ENCODE data around the gene ATXN7L3.

The ATXN7L3 gene

DNA sequence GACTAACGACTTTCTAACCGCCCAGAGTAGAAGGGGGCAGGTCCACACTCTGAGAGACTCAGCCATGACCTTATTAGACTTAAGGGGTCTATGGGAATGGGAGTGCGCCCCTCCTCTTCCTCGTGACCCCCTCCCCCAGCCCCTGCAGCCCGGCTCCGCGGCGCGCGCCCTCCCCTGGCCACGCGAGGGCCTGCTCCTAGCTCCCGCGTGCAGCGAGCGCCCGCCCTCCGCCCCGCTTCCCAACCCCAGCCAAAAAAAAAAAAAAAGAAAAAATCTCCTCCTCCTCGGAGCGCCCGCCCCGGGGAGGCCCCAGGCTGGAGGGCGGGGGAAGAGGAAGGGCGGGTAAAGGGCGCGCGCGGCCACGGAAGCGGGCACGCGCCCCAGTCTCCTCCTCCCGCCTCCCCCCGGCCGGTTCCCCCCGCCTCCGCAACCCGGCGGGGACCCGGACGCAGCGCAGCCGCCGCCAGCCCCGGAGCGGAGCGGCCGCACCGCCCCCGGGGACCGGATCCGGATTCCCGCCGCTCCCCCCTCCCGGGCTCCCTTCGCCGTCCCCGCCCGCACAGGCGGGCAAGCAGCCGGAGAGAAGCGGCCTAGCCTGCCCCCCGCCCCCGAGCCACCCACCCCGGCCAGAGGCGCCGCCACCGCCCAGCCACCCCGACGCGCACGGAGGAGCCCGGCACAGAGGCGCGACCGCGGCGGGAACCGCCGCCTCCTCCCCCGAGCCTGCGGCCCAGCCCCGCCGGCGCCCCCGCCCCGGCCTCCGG, 18.8 kb upstream of the ATXN7L3 start:
- peak; percentile 71 to 85 for DNase-seq (ENCODE audit: low read depth in 1 of 2, low spot score in 1 of 2)

DNA sequence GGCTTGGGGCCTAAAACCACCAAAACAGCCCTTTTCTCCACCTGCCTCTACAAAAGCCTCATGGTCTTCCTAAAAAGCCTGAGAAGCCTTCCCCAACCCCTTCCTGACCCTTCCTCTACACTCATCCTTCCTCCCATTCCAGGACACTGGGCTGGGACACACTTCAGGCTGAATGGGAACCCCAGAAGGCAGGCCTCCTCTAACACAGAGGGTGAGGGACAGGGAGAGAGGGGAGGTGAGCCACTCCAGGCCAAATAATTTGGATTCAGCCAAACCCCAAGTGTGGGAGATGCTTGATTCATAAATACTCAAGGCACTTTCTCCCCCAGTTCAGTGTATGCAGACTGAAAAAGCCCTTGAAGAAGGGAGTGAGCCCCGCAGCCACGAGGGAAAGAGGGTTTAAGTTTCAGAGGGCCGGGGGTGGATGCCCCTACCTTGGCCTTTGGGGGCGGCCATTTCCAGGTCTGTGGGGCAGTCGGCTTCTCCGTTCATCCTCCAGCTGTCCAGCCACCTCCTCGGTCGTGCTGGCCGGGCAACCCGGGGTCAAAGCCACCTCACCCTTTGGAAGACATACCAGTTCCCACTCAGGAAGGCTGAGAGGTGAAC, 18.2 kb upstream of the ATXN7L3 start:
- DNase-seq (ENCODE audit: low read depth in 1 of 2, low spot score in 1 of 2), result no peak

DNA sequence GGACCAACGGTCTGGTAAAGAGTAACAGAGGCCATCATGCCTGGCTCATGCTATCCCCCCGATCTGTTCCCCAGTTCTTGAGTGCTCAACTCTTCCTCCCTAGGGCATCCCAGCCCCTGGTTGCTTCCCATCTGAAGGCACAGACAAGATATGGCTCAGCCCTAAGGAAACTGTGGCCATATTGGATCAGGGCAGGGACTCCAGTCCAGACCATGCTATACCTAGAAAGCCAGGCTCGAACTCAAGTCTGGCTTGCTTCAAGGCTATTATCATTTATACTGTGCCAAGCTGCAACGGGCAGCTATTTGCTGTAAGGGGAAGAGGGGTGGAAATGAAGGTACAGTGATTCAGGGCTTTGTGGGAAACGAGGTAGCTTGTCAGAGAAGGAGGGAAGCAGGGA, 17.0 kb upstream of the ATXN7L3 start:
- no peak for DNase-seq (ENCODE audit: low read depth in 1 of 2, low spot score in 1 of 2)

DNA sequence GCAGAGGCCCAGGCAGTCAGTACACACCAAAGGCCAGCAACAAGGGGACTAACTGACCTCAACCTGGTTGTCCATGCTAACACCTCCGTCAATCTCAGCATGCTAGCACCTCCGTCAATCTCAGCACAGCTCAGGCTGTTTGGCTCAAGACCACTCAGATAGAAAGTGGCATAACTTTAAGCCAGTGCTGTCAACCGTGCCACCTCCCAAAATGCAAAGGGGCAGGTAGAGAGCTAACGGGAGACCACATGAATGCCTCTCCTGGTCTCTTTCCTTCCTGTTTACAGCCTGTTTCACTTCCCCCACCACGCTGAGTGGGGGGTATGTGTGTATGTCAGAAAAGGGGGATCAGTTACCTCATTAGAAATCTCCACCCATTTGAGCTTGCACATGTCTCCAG, 16.5 kb upstream of the ATXN7L3 start:
- no peak for DNase-seq (ENCODE audit: low read depth in 1 of 2, low spot score in 1 of 2)

DNA sequence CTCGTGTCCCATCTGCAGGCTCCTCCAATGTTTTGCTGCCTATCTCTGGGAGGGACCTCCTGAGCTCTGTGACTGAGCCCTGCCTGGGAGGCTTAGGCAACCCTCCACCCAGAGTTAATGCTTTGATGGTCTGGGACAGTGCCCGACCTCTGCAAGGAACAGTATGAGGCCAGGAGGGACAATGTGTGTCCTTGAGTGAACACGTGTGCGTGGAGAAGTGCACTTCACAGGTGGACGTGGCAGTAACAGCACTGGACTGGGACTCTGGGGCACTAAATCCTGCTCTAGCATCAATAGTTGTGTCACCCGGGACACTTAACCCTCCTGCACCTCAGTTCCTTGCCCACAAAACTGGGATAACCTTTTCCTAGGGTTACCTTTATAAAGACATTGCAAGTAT, 15.2 kb upstream of the ATXN7L3 start:
- no peak for DNase-seq (ENCODE audit: low read depth in 1 of 2, low spot score in 1 of 2)

DNA sequence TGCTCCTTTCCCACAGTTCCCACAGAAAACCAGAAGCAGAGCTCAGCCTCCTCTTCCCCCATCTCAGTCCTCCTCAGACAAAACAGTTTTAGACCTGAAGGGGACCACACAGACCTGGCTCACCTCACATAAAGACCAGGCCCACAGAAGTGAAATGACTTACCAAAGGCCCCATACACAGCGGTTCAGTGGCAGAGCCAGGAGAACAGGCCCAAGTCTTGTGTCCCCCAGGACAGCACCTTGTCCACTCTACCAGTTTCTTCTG, 14.5 kb upstream of the ATXN7L3 start:
- no peak for DNase-seq (ENCODE audit: low read depth in 1 of 2, low spot score in 1 of 2)

DNA sequence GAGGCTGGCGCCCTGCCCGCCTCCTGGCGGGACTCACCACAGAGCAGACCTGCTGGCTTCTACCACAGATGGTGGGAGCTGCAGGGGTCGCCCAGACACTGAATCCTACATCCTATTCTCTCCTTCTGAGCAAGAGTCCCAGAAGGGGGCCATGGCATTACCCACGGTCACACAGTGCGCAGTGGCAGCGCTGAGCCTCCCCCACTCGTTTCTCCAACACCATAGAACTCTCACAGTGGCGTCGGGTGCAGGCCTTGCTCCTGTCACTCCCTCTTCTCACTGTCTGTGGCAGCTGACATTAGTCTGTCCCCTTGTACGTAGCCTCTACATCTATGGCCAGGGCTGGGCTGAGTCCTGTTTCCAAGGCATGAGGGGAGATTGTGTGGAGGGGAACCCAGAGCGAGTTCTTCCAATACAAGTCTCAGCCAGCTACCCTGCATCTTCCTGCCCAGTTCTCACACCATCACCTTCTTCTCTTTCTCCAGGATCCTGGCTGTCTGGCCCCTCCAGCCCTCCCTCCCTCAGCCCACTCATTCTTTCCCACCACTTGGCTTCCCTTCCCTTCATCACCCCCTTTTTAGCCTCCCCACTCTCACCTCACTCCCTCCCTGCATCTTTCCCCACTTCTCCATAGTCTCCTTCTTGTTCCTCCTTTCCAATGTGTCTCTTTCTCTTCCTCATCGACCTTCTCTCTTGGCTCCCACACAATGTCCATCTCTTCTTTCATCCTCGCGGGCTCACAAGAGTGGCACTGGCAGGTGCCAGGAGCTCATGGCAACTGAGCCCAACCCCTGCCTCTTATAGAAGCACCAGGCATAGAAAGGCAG, 13.9 kb upstream of the ATXN7L3 start:
- DNase-seq (ENCODE audit: low read depth in 1 of 2, low spot score in 1 of 2), result no peak

DNA sequence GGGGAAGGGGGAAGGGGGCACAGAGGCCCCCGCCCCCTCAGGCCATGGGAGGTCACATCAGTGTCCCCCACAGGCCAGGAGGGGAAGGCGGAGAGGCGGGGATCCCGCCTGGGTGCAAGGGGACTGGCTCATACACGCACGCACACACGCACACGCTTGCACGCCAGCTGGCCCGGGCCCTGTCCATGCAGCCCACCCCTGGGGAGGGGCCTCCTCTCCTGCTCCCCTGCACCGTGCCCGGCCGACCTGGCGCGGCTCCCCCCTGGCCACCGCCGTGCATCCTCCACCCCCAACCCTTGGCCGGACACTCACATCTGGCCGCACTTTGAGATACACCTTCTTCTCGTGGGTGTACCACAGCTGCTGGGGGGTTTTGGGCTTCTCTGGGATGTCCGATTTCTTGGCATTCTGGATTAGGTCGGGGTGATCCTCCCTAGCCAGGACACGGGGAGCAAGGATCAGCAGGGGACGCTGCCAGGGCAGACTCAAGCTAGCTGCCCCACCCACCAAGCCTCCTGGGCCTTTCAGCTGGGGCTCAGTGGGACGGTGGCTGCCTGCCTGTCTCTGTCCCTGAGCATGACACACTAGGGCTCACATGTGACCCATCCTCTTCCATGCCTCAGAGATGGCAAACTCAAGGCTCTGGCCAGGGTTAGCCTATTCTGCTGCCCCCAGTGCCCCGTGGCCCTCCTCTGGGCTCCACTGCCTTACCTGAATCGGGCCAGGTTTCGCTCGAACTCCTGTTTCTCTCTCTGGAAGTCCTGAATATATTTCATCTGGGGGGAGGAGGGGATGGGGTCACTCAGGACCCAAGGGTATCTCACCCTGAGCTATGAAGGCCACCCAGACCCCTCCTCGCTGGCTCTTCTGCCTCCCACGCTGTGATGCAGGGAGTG, 13.1 kb upstream of the ATXN7L3 start:
- no peak for DNase-seq (ENCODE audit: low read depth in 1 of 2, low spot score in 1 of 2)

DNA sequence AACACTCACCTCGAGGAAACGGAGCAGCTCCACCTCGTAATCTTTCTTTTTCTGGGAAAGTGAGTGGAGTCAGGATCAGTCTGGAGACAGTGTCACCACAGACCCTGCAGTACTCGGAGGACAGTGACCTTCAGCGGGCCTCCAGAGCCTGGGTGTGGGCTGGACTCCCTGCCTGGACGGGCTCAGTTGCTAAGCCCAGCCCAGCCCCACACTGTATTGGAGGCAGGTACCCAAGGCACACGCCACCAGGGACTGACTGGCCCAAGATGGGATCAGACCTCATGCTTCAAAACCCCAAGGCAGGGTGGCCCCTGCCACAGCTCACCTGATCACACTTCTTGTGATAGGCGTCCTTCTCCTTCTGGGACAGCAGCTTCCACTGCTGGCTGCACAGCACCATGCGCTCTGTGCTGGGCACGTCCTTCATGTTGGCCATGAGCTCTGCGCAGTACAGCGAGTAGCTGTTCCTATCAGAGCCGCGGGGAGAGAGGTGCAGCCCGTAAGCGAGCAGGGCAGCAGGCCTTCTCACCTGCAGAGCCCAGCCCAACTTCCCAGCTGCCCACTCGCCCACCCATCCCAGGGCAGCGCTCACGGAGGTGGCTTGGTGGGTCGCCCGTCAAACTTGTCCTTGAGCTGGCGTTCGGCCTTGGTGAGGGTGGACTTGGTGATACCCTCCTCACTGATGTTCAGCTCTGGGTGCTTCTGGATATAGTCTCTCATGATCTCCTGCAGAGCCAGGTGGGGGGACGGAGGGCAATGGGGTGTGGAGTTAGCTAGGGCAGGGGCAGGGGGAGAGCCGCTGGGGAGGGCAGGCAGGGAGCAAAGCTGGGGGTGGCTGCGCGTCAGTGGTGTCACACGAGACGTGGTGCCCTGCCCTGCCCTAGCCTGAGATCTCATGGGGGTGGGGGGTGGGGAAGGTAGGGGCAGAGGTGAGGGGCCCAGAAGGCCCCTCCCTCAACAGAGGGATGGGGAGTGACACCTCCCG, 11.9 kb upstream of the ATXN7L3 start:
- no peak for DNase-seq (ENCODE audit: low read depth in 1 of 2, low spot score in 1 of 2)

DNA sequence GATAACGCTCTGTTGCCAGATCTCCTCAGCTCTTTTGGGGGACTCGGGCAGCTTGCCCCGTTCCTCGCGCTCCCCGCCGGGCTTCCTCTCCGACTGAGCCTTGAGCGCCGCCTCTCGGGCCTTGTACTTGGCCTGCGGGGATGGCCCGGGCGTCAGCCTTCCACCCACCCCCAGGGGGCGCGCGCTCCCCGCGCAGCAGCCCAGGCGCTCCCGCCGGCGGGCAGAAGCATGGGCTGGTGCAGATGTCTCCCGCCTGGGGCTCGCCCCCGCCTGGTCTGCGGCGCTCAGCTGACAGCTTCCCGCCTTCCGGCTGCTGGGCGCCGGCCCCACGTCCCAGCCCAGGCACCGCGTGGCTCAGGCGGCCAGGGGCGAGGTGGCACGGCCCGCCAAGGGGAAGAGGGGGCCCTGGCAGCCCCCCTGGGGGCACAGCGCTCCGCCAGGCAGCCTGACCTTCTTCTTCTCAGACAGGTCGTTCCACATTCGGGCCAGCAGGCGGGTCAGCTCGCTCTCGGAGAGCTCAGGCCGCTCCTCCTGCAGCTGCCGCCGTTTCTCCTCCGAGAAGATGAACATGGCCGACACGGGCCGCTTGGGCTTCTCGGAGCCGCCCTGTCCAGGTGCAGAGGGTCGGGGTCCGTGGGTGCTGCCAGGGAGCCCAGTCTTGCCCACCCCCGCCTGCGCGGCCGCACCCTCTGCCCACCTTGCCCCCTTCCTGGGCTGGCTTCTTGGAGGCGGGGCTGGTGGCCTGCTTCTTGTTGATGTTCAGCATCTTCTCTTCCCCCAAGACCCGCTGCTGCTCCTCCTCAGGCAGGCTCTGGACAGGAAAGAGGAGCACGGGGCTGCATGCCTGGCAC, 10.9 kb upstream of the ATXN7L3 start:
- DNase-seq (ENCODE audit: low read depth in 1 of 2, low spot score in 1 of 2), result peak; percentile 81 to 88

DNA sequence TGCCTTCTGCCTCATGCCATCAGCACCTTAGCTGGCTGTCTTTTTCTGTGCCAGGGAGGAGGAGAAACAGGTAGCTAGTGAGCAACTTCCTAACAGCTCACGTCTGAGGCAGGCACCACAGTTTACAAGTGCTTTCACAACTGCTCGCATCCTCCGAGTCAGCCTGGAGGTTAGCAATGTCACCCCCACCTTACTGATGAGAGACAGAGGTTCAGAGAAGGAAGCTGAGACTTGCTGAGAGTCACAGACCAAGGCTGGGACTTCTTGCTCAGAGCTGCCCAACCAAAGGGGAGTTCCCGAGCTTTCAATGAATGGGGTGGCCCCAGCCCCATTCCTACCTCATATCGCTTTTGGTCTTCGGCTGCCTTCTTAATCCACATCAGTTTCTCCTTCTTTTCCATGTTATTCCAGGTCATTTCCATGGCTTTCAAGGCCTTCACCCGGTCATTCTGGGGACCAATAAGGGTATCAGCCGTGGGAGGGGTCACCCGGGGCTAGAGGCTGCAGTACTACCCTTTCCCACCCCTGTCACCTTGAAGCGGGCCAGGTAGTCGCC, 10.2 kb upstream of the ATXN7L3 start:
- no peak for DNase-seq (ENCODE audit: low read depth in 1 of 2, low spot score in 1 of 2)

DNA sequence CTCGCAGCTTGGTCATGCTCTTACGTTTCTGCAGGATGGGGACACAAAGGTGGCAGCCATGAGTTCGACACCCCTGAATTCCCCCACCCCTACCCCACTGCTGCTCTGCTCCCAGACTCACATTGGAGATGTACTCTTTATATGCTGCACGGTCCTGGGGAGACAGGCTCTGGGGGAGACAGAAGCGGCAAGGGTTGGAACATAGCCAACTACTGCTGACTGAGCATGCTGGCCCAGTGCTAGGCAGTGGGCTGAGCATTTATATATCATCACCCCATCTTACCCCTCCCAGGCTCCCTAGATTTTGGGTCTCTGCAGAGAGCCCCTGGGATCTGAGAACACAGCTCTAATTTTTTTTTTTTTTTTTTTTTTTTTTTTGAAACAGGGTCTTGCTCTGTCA, 8.1 kb upstream of the ATXN7L3 start:
- DNase-seq (ENCODE audit: low read depth in 1 of 2, low spot score in 1 of 2), result no peak

DNA sequence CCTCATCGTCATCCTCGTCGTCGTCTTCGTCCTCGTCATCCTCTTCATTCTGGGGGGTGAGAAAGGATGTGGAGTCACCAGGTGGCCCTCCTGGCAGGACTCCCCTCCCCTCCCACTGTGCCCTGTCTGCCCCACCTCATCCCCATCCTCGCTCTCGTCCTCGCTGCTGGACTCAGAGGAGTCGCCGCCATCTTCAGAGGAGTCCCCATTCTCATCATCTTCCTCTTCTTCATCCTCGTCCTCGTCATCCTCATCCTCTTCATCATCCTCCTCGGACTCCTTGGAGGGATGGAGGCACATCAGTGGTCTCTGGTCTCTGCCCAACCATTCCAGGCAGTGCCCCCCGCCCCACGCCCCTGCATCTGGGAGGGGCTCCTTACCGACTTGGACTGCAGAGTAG, 7.6 kb upstream of the ATXN7L3 start:
- no peak for DNase-seq (ENCODE audit: low read depth in 1 of 2, low spot score in 1 of 2)

DNA sequence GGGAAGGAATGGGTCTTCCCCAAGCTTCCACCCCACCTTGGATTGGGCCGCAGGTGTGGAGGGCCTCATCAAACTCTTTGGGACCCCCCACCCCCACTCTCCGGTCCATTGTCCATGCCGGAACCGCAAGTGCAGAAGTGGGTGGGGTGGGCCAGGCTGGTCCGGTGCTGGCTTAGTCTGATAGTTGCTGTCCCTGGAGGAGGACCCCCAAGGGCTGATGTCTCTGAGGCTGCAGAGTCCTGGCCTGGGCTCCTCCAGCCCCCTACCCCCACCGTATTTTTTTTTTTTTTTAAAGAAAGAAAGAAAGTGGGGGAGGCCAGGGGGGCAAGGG, 7.1 kb upstream of the ATXN7L3 start:
- DNase-seq (ENCODE audit: low read depth in 1 of 2, low spot score in 1 of 2), result no peak

DNA sequence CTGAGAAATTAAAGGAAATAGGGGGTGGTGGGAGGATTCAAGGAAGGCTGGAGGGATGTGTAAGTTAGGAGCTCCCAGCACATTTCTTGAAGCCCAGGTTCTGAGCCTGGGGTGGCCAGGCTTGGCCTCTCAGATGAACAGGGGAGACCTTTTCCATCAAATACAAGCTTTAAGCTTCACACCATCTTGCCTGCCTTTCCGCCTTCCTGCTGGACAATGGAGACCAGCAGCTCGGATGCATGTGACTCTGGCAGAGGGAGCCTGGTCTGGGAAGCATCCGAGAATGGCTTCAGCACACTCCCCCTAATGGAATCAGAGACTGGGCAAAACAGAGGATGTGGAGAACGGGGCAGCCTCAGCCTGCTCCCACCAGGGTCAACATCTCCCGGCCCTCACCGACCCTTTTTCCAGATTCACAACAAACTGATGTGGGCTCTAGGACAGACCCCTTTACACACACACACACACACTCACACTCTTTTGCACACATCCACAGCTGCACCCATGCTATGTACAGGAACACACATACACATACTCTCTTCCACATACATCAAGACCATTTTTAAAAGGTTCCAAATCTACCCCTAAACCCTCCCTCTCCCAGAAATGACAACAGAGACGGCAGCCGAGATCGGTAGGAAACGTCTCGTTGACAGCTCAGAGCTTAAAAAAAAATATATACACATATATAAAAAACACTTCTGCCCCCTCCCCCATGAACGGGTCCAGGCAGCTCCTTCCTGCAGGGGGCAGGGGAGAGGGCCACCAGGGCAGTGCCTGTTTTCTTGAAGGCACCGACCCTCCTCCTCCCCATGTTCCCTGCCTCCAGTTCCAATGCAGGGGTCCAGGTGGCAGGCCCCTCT, 6.5 kb upstream of the ATXN7L3 start:
- no peak for DNase-seq (ENCODE audit: low read depth in 1 of 2, low spot score in 1 of 2)

DNA sequence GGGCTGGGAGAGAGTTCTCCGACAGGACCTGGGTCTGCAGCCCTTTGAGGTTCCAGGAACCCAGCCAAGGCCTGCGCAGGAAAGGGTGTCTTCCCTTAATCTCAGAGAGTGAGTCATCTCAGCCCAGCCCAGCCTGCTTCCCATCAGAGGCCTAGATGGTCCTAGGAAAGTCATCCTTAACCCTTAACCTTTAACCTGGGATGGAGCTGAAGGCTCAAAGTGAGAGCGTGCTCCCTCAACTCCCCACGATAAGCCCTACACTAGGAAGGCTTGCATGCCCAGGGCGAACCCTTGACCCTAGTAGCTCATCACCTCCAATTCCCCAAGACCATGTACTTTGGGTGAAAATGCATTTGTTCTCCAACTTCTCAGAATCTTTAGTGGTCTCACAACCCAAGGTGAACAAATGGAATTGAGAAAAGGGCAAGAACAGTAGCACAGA, 4.8 kb upstream of the ATXN7L3 start:
- DNase-seq (ENCODE audit: low read depth in 1 of 2, low spot score in 1 of 2), result no peak

DNA sequence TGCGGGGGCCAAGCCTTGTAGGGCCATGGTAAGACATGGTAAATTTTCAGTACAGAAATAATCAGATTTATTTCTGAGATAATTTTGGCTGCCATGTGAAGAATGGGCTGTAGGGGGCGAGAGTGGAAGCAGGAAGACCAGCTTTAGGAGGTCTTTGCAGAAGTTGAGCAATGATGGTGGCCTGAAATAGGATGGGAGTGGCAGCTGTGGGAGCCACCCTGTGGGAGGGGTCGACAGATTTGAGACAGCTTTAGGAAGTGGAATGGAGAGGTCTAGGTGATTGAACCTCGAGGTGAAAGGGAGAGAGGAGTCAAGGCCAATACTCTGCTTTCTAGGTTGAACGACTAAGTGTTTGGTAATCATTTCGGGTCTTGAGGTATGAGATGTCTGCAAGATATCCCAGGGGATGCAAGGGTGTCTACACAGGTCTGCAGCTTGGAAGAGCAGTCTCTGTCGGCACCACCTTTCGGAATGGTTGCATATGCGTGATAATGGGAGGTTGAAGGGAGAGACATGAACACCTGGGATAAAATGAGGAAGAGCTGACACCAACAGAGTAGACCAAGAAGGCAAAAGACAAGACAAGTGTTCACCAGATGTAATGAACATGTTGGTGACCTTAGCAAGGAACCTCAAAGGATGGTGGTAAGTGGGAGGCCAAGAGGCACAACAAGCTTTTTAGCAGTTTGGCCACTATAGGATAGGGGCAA, 4.2 kb upstream of the ATXN7L3 start:
- no peak for DNase-seq (ENCODE audit: low read depth in 1 of 2, low spot score in 1 of 2)

DNA sequence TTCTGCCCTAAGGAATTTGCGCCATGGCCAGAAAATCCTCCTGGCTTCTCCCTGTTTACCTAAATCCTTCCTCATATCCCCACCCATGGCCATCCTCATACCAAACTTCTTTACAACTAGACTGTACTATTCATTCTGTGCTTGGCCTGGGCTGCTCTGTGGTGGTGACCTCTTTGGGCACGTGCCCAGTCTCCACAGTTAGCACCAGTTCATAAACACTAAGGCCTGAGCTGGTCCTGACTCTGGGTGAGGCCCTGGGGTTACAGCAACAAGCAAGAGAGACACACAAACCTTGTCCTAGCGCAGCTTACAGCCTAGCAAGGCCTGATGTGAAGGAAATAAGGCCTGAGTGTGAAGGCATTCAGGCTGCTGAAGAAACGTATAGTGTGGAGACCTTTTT, 3.1 kb upstream of the ATXN7L3 start:
- DNase-seq (ENCODE audit: low read depth in 1 of 2, low spot score in 1 of 2), result no peak

Data from activated T-helper 1 cell treated with anti-CD3 and anti-CD28 coated beads, Interleukin-2, amount 50 U/mL, for 16 hours (primary cell).